ENCODE results near the gene WDFY1.

The WDFY1 gene

DNA sequence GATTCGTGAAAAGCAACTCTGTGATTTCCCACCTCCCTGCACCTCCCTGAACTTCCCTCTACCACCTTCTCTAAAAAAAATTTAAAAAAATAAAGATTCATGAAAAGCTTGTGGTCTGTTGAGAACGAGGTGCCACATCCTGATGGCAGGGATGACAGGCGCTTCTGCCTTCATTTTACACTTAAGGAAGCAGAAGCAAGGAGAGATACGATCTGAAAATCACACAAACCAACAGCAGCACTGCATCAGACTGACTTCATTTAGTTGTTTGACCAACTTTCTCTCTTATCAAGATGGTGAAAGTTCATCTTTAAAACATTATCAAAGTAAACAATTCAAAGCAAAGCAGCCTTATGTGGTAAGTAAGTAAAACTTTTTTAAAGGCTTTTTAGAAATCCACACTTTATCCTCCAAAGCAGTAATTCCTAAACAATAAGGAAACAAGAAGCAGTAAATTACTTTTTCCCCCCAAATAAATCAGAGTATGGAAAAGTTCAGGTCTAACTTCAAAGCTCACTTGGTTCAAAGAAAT is 15.5 kb downstream of the WDFY1 start:
- no peak for DNase-seq

DNA sequence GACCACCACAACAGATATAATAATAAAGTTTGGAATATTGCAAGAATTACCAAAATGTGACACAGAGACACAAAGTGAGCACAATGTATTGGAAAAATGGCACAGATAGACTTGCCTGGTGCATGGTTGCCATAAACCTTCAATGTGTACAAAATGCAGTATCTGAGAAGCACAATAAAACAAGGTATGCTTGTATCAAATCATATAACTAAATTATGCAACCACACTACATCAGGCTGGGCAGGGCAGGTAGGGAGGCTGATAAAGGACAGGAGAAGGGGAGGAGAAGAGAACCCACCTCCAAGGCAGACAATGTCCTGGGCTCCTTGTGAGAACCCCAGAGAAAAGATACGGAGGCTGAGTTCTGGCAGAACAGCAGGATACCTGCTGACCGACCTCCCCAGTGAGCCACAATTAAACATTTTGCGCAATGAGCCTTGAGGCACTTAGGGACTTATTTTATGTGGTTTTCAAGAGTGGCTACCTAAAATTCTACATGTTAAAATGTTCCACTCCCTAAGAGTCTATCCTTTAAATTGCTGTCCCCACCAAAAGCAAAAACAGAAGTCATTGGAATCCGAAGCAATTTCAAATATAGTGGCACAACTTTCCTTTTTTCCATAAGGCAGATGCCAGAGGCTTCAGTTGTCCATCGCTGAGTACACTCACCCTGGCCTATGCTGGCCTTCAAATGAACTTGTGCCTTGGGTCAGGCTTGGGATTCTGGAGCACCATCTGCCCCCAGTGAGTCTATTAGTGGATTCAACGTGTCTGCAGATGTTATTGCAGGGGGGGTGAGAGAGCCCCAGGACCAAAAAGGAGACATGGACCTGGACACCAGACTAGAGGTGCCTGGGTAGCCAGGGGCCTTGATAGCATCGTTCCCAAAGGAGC is 16.8 kb downstream of the WDFY1 start:
- no peak for DNase-seq

DNA sequence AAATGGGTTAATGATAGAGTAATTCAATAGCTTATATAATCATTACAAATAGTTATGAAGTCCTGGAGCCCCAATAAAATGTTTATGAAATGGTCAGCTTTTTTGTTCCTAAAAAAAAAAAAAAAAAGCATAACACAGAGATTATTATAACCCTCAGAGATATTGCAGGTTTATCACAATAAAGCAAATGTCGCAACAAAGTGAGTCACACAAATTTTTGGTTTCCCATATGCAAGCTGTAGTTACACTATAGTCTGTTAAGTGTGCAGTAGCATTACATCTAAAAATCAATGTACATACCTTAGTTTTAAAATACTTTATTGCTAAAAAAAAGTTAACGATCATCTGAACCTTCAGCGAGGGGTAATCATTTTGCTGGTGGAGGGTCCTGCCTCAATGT is 20.0 kb downstream of the WDFY1 start:
- no peak for DNase-seq

DNA sequence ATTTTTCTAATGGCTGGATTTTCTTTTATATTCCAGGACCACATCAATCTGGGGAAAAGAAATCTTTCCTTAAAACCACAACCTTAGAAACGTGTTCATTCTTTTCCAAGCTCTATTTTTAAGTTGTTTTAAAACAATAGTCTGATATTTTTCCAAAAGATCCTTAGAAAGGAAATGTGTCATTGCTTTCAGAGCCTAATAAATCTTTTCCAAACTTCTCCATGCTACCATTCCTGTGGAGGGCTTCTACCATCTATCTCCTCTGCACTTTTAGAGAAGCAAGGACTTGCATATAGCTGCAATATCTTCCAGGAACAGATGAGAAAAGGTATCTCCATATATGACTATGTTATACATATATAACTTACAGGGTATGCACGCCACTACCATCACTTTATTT is 21.2 kb downstream of the WDFY1 start:
- no peak for DNase-seq

DNA sequence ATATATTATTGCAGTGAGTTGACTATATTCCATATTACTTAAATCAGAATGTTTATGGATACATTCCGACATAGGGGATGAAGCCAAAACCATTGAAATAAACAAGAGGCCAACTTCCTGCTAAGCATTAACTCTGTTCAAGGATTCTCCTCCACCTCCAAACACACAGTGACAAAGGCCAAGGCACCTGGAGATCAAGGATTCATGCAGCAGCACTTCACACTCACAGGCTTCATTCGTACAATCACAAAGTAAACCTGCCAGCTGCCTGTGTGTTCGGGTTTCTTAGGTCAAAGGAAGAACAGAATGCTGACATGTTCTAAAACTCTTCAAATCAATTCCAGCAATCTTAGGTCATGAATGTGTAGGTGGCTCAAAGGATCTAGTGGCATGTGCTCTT is 22.8 kb downstream of the WDFY1 start:
- DNase-seq, result no peak

DNA sequence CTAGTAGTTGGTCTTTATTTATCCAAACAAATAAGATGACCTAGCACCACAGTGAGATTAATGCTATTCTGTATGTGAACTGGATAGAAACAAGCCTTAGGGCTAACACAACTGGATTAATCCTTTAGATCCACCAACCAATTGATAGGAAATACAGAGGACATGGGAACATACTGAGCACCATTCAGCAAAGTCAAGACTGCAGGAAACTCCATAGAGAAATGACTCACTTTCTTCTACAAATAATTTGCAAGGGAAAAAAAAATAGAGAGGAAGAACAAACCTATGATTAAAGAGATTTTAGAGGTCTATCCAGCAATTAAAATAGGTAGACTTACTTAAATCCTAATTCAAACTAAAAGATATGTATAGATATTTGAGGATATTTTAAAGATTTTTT is 23.9 kb downstream of the WDFY1 start:
- no peak for DNase-seq

DNA sequence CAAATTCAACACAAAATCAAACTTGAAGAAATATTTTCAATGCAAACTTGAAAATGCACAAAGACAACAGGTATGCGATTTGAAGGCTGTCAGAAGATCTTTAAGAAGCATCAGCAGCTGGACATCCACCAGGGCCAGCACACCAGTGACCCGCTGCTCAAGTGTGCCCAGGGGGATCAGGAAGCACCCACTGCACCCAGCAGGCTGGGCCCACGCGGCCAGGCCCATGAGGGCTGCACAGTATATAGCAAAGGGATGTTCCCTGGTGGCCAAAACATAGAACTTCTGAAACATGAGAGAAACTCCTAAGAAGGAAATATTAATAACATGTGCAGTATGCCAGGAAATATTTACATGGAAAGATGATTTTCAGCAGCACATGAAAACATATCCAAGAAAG is 25.0 kb downstream of the WDFY1 start:
- no peak for DNase-seq

DNA sequence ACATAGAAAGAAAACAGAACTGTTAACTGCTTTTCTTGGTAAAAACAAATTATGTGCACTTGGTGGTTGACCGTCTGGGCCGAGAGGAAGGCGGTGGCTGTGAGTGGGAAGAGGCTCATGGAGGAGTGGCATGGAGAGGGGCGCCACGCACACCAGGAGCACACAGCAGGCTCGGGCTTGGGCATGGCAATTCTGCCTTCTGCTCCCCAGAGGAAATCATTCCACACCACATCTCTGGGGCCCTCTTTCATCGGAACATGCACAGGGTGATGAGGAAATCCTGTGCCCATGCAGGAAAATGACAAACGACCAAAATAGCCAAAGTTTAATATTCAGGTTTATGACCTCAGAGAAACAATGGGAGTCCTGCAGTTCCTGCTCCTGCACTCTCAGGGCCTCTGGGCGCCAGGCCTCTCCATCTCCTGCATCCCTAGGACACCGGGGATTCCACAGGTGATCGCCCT is 26.4 kb downstream of the WDFY1 start:
- no peak for DNase-seq

DNA sequence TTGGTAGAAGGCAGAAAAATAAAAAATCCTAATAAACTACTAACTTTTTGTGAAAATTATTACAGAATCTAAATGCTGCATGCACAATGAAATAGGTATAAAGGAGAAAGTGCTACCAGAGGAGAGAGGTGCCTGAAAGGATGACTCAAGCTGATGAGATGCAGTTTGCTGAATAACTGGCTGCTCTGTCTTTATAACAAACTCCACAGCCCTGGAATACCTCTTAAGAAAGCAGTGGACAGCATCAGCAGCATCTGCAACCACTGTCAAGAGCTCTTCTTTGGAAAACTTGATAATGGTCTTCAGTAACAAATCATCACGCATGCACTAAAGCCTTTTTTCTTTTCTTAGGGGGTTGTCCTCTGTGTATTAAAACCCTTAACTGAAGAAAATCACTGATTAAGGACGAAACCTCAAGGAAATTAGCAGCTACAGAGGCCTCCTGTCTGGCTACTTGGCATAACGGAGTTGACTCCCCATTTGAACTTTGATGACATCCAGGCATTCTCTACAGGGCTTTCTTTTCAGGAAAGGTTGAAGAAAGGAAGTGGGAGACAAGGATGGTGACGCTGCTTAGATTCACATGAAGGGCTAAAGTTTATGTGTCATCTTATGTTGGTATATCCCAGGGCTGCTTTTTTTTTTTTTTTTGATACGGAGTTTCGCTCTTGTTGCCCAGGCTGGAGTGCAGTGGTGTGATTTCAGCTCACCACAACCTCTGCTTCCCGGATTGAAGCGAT is 28.8 kb downstream of the WDFY1 start:
- no peak for DNase-seq

DNA sequence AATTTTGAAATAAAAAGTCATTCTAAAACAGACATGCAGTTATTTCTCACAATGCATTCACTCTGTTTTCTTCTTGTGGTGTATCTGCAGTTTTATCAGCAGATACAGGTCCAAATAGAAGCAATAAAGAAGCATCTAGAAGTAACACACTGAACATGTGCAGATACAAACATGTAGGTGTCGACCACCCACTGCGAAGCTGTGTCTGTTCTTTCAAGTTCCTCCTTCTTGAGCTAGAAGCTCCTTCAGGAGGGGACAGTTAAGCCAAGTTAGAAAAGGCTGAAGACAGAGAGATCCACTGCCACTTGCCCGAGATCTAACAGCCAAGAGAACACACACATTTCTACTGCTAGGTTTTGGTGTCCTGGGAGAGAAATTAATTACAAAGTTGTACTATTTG is 30.1 kb downstream of the WDFY1 start:
- DNase-seq, result no peak

DNA sequence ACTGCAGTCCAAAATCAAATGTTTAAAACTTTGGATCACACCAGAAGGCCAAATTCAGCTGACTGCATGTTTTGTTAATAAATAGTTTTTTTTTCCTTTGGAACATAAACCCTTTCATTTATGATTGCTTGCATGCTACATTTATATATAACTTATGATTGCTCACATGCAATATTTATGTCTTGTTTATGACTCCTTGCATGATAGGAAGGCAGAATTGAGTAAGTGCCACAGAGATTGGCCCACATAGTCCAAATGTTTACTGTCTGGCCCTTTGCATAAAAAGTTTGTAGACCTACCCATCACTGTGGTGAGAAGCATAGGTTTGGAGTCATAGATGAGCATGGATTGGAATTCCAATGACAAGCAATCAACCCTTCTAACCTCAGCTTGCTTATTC is 30.8 kb downstream of the WDFY1 start:
- no peak for DNase-seq

DNA sequence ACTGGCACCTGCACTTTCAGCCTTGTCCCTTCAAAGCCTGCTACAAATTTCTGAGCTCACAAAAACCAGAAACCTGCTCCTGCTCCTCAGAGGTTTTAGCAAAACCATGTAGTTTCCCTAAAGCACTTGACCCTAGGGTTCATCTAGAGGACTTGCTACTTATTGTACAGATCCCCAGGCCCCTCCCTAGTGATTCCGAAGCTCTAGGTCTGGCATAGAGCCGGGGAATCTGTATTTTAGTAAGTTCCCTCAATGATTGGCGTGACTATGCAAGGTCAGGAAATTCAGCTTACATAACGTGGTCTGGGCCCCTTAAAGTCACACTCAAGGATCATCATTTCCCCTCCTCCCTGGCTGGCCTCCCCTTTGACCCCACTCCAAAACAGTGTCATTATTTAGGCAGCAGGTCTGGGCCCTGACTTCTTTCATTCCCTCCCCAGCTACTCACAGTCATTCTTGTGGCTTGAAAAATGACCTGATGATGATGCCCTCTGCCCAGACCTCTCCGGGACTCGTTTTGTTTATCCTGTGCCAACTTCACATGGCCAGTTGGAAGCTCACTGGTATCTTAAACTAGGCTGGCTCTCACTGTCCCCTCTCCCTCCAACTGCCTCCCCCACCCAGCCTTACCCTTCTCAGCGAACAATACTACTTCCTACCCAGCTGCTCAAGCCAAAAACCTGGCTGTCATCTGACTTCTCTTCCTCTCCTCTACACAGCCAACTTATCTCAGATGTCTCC is 36.0 kb downstream of the WDFY1 start:
- DNase-seq, result no peak

DNA sequence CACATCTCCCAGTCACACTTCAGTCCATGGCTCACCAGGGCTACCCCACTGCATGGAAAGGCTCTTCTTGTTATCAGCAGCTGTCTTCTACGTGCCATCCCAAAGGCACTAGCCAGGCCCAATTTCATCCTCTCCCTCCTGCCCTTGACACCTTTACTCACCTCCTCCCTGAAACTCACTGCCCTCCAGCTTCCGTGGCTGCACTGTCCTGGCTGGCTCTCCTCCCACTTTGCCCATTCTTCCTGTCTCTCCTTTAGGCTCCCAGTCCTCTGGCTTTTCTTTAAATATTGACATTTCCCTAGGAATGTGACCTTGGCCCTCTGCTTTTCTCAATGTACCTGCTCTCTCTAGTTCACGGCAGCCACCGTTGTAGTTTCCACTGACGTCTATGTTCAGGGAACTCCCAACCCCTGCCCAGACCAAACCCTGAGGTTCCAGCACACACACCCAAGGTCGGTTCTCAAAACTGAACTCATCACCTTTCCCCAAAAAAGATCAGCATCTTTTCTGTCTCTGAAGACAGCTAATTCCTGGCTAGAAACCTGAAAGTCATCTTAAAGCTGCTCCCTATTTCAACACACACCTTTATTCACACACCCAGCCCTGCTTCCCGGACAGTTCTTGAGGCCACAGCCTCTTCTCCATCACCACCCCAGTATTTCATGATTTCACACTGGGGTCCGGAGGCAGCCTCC is 36.7 kb downstream of the WDFY1 start:
- no peak for DNase-seq

DNA sequence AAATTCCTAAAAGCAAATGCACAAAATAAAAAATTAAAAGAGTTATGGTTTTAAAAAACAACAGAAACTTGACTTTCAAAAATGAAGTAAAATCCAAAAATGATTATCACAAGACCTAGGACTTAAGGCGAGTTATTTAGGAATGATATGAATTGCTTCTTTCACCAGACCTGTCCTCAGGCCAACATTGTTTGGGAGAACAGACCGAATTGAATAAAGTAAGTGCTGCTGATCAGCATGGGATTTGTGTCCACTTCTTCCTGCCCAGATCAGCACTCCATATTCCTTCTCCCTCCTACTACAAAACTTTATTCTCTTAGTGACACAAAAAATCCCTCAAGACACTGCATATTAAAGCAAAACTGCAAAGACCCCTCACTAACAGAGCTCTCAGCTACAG is 39.1 kb downstream of the WDFY1 start:
- no peak for DNase-seq

DNA sequence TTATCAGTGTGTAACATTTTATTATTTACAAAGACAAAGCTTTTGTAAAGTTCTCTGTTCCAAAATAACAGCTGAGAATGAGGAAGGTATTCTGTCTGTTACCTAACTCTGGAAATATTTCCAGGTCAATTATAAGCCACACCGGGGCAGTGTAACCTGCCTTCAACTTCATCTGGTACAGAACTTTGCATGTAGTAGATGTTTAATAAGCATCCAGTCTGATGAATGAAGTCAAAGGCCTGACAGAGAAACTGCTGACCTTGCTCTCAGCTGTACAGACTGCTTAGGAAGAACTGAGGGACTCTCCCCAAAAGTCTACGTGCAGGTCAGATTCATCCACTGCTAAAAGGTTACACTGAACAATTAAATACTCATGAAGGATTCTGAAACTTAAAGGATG is 43.3 kb downstream of the WDFY1 start:
- no peak for DNase-seq

DNA sequence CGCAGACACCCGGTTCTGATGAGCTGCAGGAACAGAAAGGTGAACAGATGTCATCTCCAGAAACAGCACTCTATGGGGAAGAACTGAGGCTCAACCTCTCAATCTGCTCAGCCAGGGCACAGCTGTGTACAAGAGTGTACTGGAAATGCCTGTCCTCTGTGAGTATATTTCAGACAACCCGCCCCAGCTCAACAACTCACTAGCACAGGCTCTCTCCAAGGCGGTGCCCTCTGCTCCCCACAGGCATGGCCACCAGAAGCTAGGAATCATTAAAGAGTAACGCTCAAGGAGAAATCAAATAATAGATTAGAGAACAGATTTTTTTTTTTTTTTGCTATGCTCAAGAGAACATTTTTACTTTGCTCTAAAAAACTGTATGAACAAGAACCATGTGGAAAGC is 43.8 kb downstream of the WDFY1 start:
- no peak for DNase-seq

DNA sequence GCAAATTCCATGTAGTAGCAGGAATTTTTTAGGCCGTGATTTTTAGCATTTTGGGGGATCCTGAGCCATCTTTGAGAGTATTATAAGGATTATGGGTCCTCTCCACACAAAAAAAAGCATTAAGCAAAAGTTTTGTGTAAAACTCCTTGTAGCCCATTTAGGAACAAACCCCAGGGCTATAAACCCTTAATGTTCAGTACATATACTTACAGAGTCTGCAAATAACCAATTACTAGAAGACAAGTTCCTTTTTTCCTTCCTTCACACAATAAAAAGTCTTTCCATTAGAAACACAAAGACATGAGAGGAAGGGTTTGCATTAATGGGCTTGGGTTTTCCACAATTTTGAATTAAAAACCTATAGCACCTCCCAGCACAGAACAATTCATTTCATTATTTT is 44.6 kb downstream of the WDFY1 start:
- DNase-seq, result no peak

DNA sequence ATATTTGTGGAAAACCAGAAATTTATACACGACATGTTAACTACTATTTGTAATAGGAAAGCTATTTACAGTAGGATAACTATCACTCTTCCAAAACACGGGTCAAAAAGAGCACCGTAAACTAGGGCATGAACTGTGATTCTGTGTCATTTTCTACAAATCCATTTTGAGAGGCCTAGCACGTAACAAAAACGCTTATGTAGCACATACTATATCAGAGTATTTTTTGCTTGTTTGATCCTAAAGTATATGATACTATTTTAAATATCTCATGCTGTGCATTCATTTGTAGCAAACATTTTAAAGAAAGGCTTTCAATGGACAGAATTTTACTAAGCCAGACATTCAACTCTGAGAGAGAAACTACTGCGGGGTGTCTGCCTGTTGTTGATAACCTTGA is 45.1 kb downstream of the WDFY1 start:
- no peak for DNase-seq

DNA sequence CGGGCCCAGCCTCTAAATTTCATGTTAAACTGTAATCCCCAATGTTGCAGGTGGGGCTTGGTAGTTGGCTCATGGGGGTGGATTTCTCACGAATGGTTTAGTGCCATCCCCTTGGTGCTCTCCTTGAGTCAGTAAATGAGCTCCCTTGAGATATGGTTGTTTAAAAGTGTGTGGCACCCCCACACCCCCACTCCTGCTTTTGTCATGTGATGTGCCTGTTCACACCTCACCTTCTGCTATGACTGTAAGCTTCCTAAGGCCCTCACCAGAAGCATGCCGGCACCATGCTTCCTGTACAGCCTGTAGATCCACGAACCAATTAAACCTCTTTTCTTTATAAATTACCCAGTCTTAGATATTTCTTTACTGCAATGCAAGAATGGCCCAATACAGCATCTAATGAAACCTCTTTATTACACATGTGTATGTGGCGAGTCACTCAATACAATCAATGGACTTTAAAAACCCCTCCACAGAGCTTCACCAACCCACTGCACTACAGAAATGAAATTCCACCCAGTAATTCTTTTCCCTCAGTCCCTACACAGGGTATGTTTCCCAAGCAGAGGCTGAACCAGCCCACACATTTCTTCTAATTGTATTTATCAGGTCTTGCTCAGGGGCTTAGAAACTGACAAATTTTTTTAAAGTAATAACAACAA is 47.3 kb downstream of the WDFY1 start:
- DNase-seq, result no peak

DNA sequence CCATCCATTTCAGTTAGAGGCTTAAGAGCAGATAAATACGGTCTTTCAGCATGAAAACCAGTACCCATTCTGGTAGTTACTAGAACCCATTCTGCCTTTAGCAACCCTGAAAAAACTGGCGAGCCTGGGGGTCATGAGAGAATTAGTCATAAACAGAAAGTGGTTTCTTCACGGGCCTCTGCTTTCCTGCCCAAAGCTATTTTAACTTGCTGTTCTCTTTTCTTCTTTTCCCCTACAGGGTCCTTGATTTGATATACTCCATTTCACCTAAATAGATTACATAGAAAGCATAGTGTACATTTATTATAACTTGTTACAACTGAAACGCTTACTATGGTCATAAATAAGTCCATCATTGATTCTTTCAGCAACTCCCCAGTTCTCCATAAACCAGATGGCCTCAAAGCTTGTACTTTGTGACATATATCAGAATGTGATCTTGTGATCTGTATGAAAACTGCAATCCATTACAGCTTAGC is 48.3 kb downstream of the WDFY1 start:
- DNase-seq, result no peak

DNA sequence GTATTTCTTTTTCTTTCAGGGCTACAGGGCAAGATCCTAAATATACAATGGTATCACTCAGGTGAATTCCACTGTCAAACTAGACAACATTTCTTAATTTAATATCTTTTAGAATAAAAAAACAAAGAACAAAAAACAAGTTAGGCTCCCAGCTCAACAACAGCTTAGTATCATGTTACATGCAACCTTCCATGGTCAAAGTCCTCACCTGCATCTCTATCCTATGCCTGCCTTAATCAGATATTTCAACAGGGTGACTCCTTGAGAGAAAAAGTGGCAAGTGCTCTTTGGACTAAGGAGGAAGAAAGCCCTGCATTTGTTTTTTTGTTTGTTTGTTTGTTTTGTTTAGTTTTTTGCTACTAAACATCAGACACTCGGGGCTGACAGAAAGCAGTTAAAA is 50.2 kb downstream of the WDFY1 start:
- no peak for DNase-seq

DNA sequence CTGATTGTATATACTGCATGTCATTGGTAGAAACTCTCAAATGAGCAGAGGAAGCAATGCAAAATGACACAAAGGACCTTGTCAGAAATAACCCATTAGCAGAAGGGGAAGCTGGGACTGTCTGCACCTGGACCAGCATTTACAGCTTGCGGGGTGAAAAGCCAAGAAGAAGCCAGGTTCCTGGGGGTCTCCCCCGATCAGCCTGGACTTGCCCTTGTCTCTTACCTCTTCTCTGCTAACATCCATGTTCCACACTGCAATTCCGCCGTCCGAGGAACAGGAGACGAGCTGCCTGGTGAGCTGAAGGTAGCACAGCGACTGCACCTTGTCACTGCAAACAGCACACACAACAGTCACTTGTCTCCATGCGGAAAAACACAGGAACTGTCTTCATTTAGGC is 51.1 kb downstream of the WDFY1 start:
- no peak for DNase-seq
